SK-N-MC (cell line): ENCODE measurements around the gene STAT4.

Experiments used
- EZH2 ChIP-seq: fragments of 200-600 bp; sonication (generic); IDR thresholded peaks from one replicate; pipeline ENCODE4 v1.6.1; 2017; ENCODE audit warnings: antibody characterized with exemption
- FOXP2 ChIP-seq: optimal IDR thresholded peaks from 2 replicates; pipeline ENCODE3; 2011; ENCODE audit warnings: mild to moderate bottlenecking, moderate library complexity; ENCODE audit not compliant: insufficient read depth; ENCODE audit errors: extremely low read length, control extremely low read depth
- POLR2AphosphoS5 ChIP-seq: IDR thresholded peaks from 2 replicates; pipeline ENCODE4 v1.6.1; 2012; ENCODE audit warnings: mild to moderate bottlenecking, low read depth, low read length, borderline replicate concordance

DNA sequence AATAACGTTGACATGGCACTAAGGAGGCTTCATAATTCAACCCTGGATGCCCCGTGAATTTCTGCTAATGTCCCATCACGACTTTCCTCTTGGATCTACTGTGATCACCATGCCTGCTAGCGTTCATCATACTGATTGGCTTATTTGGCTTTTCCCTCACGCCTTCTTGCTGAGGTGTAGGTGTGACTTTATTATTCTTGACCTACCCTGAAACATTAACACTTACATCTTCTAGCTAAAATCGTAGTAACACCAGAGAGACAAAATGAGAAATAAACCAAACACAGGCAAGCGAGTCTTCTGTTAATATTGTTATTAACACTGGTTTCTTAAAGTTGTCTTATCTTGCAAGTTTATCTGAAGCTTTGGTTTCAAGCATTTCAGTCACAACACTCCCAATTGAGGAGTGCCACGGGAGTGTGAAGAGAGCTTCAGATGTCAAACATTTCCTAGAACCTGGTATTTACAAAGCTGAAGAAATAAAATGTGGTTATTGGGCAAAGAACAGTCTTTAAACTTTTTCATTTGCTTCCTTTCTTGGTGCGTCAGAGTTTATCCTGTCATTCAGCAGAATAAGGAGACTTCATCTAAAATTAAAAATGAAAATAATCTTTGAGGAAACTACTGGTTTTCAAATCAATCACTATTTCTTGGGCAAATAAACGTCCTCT is 121.4 kb downstream of the STAT4 start:
- TF ChIP-seq POLR2AphosphoS5 (no peak), EZH2 (no peak), FOXP2 (no peak)
